Measurements from ENCODE around the gene ADAMTS13.

The ADAMTS13 gene

GRCh38 chr9:133393399-133393798, 28.8 kb upstream of the ADAMTS13 start:
- DNase-seq = no peak

GRCh38 chr9:133394687-133395271, 27.4 kb upstream of the ADAMTS13 start:
- DNase-seq = no peak

- no peak for DNase-seq
Observed at GRCh38 chr9:133396952-133397351, 25.2 kb upstream of the ADAMTS13 start.

- DNase-seq = no peak
Observed at GRCh38 chr9:133397370-133397769, 24.8 kb upstream of the ADAMTS13 start.

GRCh38 chr9:133397895-133398294, 24.3 kb upstream of the ADAMTS13 start:
- DNase-seq = no peak

- DNase-seq = no peak
Observed at GRCh38 chr9:133400292-133400691, 21.9 kb upstream of the ADAMTS13 start.

- DNase-seq = no peak
Observed at GRCh38 chr9:133401588-133401987, 20.6 kb upstream of the ADAMTS13 start.

GRCh38 chr9:133402689-133403088, 19.5 kb upstream of the ADAMTS13 start:
- no peak for DNase-seq

- peak; percentile 64 for DNase-seq
Observed at GRCh38 chr9:133403766-133404453, 18.3 kb upstream of the ADAMTS13 start.

- no peak for DNase-seq
Observed at GRCh38 chr9:133404454-133405002, 17.6 kb upstream of the ADAMTS13 start.

GRCh38 chr9:133405508-133406438, 16.4 kb upstream of the ADAMTS13 start:
- DNase-seq = no peak

GRCh38 chr9:133406480-133407307, 15.5 kb upstream of the ADAMTS13 start:
- peak; percentile 88 for DNase-seq

- no peak for DNase-seq
Observed at GRCh38 chr9:133408042-133408441, 14.1 kb upstream of the ADAMTS13 start.

GRCh38 chr9:133415170-133415569, 7.0 kb upstream of the ADAMTS13 start:
- no peak for DNase-seq

GRCh38 chr9:133417541-133418461, 4.4 kb upstream of the ADAMTS13 start, which contains the start of gene REXO4:
TSS of gene REXO4 (minus strand) at chr9:133418010. CDS start at chr9:133417844, 166 bp downstream.
- DNase-seq = peak; percentile 95

- no peak for DNase-seq
Observed at GRCh38 chr9:133419005-133419404, 3.2 kb upstream of the ADAMTS13 start.

- peak; percentile 35 for DNase-seq
Observed at GRCh38 chr9:133420392-133420827, 1.8 kb upstream of the ADAMTS13 start.

GRCh38 chr9:133423216-133423615, 1.0 kb downstream of the ADAMTS13 start:
- DNase-seq = no peak

GRCh38 chr9:133424187-133424586, 2.0 kb downstream of the ADAMTS13 start:
- no peak for DNase-seq

GRCh38 chr9:133425049-133425632, 3.0 kb downstream of the ADAMTS13 start:
- no peak for DNase-seq

GRCh38 chr9:133426011-133426410, 3.8 kb downstream of the ADAMTS13 start:
- DNase-seq = no peak
